GM21529 (cell line): Measurements from ENCODE around the gene ALCAM.

Experiments used
- ATAC-seq: cut with Tn5 transposase; IDR thresholded peaks from one replicate; pipeline ENCODE4 v1.9.1; 2021; ENCODE audit not compliant: unreplicated experiment

ALCAM gene

GRCh38 chr3:105366326-105367062 is at the start of gene ALCAM:
ALCAM (plus strand) TSS chr3:105366909.
- ATAC-seq = peak; percentile 59

GRCh38 chr3:105317841-105318240 is 48.9 kb upstream of the ALCAM start:
- ATAC-seq = no peak

GRCh38 chr3:105322570-105323273 is 44.0 kb upstream of the ALCAM start:
- ATAC-seq = peak; percentile 96

GRCh38 chr3:105323274-105323599 is 43.5 kb upstream of the ALCAM start:
- no peak for ATAC-seq

GRCh38 chr3:105324951-105325350 is 41.8 kb upstream of the ALCAM start:
- no peak for ATAC-seq

- no peak for ATAC-seq
These were observed 38.9 kb upstream of the ALCAM start for GRCh38 chr3:105327662-105328337.

- ATAC-seq = no peak
These were observed 38.4 kb upstream of the ALCAM start for GRCh38 chr3:105328338-105328730.

- no peak for ATAC-seq
These were observed 33.7 kb upstream of the ALCAM start for GRCh38 chr3:105332961-105333360.

GRCh38 chr3:105334138-105334882 is 32.4 kb upstream of the ALCAM start:
- peak; percentile 78 for ATAC-seq

- no peak for ATAC-seq
These were observed 26.8 kb upstream of the ALCAM start for GRCh38 chr3:105339946-105340345.

GRCh38 chr3:105343991-105344390 is 22.7 kb upstream of the ALCAM start:
- ATAC-seq = no peak

- no peak for ATAC-seq
These were observed 21.6 kb upstream of the ALCAM start for GRCh38 chr3:105345156-105345555.

- ATAC-seq = peak; percentile 91
These were observed 18.9 kb upstream of the ALCAM start for GRCh38 chr3:105347625-105348302.

GRCh38 chr3:105348307-105348706 is 18.4 kb upstream of the ALCAM start:
- ATAC-seq = no peak

GRCh38 chr3:105349684-105350387 is 16.9 kb upstream of the ALCAM start:
- no peak for ATAC-seq

- no peak for ATAC-seq
These were observed 14.9 kb upstream of the ALCAM start for GRCh38 chr3:105351821-105352220.

- no peak for ATAC-seq
These were observed 13.7 kb upstream of the ALCAM start for GRCh38 chr3:105352976-105353375.

- ATAC-seq = no peak
These were observed 13.1 kb upstream of the ALCAM start for GRCh38 chr3:105353485-105354161.

- ATAC-seq = no peak
These were observed 12.3 kb upstream of the ALCAM start for GRCh38 chr3:105354429-105354828.
